GM12892 (cell line): ENCODE results near the gene ZNF770.

ENCODE experiments used
- POLR2A ChIP-seq: IDR thresholded peaks from 2 replicates; pipeline ENCODE4 v1.6.1; 2011; ENCODE audit warnings: low read depth, low read length, control low read depth
- TAF1 ChIP-seq: IDR thresholded peaks from 2 replicates; pipeline ENCODE4 v1.6.1; 2011; ENCODE audit warnings: low read depth, mild to moderate bottlenecking, control low read depth, low read length, borderline replicate concordance

DNA sequence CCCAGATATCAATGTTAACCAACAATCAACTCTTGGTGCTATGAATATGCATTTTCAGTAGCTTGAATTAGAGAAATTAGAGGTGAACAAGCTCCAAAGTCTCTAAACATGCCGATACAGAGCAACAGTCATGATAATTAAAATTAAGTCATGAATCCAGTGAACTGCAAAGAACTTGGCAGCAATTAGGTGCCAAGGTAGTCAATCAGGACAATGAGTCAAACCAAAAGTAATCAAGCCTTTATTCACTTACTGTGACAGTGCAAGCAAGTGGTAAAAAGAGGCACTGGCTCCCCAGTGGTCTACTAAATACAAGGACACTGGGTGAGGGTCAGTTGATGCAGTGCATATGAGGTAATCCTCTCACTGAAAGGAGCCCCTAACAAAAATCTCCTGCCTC, 1.8 kb downstream of the ZNF770 start:
- TF ChIP-seq POLR2A: no peak
- TF ChIP-seq TAF1: no peak
